GM19455 (cell line): ENCODE results near the gene WWTR1.

ENCODE experiments used
- ATAC-seq: cut with Tn5 transposase; IDR thresholded peaks from one replicate; pipeline ENCODE4 v1.9.1; 2021; ENCODE audit not compliant: unreplicated experiment

WWTR1 gene

DNA sequence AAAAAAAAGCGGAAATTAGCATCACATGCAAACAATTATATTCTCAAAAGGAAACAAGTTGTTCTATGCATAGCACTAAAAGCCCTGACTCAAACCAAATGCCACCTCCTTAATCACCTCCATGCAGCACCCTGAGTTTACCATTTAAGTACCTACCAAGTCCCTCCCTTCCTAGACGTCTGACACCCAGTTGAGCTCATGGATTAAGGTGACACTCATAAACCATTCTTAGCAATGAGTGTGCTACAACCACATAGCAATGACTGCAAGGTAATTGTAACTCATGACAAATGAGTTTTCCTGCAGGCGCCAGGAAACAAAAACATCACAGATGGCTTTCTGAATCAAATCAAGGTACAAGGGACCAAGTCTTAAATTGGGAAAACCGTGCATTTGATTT lies 32.0 kb downstream of the WWTR1 start:
- no peak for ATAC-seq

DNA sequence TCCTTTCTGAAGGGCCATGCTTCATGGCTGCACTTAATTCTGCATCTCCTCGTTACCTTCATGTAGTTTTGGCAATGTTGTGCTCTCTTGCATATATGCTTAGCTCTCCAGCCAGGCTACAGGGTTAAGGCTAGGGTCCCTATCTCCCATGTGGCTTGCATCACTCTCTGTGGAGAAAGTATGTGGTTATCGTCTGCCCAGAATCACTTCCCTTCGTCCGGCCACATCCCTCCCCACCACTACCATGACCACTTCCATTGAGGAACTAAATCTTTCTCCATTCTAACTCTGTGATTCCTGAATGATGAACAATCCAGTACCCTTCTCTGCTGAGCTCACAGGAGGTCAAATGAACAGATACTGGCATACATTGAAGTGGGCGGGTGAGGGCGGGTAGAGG lies 34.0 kb downstream of the WWTR1 start:
- no peak for ATAC-seq

DNA sequence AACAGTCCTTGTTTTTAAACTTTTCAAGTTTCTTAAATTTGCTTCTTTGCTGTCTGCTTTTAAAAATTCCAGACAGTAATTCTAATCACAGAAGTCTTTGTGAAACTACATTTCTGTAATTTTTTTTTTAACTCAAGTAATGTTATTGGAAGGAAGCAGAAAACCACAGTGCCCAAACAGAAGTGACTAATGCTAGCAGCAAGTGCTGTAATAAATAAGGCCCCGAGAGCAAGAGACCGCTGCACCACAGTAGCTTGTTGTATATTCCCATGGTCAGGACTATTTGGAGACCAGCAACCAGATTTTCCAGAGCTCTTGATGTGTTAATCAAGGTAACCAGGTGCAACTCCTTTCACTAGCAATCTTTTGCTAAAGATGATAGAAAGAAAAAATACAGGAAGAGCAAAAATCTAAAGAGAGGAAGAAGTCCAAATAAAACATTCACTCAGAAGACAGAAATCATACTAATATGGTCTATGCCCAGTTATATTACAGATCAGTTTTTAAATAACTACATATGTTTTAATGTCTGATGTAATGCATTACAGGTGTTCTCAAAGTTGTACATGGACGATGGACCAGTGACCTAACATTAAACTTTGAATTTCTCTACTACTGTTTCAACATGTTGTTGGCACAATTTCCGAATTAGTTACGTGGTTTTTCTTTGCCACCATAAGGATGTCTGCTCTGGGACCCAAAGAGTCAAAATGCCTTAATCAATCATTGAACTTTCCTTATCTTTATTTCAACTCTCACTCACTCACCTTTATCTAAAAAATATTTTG lies 36.4 kb downstream of the WWTR1 start:
- peak; percentile 70 for ATAC-seq

DNA sequence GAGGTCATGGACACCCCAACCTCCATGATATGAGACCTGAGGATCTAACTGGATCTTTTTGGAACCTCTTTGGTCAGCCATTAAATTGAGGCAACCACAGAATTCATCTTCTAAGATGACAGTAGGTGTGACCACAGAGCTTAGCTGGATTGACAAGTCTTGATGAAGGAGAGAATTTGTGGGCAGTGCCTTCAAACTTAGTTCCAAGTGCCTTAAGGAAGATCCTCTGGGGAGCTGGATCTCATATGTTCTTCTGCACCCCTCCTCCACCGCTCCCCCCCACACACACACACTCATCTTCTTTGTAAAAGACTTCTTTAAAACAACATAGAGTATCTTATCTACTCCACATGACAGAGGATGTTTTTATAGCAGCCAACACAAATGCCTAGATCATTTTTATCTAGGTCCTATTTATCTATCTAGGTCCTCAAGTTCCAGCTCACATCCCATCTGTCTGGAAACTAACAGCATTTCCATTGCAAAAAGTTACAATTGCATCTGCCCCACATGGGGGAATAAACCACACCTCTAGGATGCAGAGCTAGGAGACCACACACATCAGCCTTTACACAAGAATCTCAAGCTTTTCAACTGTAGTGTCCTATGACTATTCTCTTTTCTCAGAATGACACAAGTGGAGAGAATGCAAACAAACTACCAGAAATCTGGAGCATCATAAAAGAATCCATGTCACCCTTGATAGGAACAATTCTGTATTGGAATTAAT lies 37.4 kb downstream of the WWTR1 start:
- peak; percentile 62 for ATAC-seq

DNA sequence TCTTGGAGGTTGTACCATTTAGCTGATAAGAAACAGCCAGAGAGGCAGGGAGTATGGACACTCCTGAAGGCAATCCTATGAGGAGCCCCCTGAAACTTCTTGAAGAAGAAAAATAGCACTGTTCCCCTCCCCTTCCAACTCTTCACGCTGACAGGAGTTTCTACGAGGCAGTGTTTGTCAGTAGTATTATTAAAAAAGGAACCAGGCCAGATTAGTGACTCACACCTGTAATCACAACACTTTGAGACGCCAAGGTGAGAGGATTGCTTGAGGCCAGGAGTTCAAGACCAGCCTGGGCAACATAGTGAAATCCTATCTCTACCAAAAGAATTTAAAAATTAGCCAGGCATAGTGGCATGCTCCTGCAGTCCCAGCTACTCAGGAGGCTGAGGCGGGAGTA lies 38.7 kb downstream of the WWTR1 start:
- no peak for ATAC-seq

DNA sequence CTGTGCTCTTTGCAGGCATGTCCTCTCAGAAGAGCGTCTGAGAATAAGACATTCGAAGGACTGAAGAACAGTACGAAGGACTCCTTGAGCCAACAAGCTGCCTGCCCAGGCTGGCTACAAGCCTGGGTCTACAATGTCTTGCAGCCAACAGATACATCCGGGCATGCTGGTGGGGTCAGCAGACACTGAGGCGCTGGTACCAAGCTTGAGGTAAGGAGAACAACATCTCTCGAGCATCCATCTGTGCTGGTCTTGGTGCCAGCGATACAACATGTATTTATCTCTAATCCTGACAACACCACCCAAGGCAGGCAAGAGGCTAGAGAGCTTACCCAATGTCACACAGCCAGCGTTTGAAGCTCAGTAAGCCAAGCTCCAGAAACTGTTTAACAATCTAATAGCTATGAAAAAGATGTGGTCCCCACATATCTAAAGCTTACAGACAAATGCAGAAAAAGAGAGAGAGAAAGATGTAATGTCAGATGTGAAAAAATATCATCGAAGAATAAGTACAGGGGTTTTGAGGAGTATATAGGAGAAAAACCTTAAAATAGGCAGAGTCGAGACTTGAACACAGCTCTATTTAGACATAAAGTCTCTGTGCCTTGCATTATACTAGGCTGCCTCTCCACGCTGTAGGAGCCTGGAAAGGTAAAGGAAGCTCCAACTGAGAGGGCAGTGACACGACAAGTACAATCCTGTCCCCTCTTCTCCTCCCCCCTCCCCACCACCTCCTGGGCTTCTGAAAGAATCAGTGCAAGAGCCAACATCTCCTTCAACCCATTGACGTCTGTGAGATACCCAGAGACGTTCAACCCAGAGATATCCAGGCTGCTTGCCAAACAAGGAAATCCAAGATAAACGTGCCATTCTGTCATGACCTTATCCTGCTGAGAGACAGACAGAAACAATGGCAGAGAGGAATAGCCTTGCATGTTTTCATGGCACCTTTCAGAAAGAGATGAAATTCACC lies 39.4 kb downstream of the WWTR1 start:
- ATAC-seq, result no peak

DNA sequence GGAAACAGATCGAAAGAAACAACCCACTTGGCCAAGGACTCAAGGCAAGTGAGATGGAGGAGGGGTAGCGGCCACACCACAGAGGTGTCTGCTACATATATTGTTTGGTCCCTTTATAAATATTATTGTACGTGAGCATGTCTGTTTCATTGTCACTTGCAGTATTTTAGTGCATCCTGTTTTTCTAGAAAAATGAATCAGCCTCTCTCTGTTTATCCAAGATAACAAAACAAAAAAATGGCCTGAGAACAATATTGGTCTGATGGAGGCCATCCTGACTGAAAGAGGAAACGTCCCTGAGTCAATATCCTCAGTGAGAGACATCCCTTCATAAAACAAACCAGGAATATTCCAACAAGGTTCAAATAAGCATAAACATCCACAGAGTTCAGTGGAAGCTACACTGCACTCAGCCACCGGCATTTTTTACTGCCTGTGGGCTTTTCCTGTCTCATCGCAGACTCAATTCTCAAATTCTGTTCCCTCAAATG lies 42.0 kb downstream of the WWTR1 start:
- ATAC-seq, result no peak

DNA sequence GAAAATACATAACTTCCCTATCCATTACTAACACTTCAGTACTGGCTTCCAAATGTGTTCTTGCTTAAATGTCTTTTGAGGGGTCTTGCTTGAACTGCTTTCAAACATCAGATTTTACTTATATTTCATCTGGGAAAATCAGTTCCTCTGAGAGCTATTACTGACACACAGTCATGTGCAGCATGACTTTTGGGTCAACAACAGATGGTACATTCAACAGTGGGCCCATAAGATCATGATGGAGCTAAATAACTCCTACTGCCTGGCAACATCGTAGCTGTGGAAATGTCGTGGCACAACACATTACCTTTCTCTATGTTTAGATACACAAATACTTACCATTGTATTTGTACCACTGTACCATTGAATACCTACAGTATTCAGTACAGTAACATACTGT lies 43.8 kb downstream of the WWTR1 start:
- no peak for ATAC-seq

DNA sequence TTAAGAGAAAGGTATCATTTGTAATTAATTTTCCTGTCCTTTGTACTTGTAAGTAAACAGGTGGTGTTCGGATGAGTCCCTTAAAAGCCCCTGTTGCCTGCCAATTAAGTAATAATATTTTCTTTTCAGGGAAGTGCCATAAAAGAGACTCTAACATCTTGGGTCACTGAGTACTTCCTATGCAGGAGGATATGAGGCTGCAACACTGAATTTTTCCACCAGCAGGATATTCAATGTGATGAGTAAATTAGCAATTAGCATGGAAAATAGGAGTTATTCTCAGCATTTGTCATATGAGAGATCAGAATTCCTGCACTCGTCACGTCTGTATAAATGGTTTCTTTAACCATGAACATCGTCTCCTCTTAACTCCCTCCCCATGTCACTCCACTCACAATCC lies 45.4 kb downstream of the WWTR1 start:
- ATAC-seq, result no peak

DNA sequence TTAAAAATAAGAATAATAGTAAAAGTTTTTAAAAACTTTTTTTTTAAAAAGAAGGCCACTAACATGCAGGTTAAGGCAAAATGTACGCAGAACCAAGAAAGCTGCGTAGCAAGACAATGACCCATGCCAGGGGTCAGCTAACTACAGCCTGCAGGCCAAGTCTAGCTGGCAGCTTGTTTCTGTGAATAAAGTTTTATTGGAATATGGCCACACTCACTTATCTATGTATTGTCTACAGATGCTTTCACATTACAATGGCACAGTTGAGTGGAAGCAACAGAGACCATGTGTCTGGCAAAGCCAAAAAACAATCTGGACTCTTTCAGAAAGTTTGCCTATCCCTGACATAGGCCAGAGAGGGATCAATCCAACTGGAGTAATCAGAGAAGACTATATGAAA lies 46.7 kb downstream of the WWTR1 start:
- ATAC-seq, result no peak

DNA sequence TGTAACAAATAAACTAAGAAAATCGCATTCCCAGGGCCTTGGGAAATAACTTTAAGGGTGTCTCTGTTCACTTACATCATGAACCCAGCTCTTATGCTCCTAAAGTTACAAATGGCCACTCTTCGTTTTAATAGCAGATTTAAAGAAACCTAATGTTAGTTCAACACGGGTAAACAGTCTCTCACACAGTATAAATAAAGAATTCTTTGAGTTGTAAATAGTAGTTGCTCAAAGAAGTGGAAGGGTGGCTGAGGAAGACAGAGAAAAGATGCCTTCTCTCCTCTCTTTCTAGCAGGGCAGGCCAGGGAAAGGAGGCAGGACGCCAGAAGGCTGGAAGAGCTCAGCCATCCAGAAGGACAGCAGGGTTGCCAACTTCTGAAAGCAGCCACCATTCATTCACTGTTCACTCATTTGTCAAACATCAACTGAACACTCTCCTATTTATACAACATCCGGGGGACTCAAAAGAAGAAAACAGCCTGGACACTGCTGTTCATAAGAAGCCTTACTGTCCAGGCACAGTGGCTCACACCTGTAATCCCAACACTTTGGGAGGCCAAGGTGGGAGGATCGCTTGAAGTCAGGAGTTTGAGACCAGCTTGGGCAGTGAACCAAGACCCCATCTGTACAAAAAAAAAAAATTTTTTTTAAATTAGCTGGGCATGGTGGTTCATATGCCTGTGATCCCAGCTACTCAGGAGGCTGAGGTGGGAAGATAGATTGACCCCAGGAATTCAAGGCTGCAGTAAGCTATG lies 47.3 kb downstream of the WWTR1 start:
- ATAC-seq, result no peak

DNA sequence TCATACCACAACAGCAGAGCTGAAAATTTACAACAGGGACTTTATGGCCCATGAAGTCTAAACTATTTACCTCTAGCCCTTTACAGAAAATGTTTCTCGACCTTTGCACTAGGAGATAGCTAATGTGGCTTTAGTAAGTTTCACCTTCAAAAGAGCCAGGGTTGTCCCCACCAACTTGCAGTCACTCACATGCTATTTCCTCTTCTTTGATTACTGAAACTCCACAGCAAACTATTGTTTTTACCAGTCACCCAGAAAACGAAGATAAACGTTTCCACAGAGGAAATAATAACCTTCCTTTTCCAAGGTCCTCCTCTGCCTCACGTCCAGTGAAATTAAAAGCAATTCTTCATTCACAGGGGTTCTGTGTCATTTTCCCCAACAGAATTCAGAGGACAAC lies 48.2 kb downstream of the WWTR1 start:
- ATAC-seq, result peak; percentile 95

DNA sequence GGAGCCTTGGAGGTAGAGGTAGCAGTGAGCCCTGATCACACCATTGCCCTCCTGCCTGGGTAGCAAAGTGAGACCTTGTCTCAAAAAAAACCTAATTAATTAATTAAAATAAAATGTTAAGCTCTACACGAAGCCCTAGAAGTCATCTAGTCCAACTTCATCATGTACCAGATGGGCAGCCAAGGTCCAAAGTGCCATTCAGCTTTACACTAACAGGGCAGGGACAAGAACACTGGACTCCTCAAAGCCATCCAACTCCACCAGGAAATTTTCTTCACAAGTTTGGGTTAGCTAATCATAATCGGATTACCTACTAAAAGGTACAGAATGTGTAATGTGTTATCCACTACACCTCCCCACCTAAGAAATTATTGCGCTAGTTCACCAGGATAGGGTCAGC lies 48.8 kb downstream of the WWTR1 start:
- ATAC-seq, result no peak

DNA sequence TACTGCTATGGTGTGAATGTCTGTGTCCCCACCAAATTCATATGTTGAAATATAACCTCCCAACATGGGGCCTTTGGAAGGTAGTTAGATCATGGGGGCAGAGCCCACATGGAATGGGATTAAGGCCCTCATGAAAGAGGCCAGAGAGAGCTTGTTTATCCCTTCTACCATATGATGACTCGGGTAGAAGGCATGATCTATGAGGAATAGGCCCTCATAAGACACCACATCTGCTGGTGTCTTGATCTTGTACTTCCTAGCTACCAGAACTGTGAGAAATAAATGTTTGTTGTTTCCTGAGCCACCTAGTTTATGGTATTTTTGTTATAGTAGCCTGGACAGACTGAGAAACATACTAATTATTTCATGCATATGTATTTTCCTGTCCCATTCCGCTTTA lies 51.9 kb downstream of the WWTR1 start:
- ATAC-seq, result no peak

DNA sequence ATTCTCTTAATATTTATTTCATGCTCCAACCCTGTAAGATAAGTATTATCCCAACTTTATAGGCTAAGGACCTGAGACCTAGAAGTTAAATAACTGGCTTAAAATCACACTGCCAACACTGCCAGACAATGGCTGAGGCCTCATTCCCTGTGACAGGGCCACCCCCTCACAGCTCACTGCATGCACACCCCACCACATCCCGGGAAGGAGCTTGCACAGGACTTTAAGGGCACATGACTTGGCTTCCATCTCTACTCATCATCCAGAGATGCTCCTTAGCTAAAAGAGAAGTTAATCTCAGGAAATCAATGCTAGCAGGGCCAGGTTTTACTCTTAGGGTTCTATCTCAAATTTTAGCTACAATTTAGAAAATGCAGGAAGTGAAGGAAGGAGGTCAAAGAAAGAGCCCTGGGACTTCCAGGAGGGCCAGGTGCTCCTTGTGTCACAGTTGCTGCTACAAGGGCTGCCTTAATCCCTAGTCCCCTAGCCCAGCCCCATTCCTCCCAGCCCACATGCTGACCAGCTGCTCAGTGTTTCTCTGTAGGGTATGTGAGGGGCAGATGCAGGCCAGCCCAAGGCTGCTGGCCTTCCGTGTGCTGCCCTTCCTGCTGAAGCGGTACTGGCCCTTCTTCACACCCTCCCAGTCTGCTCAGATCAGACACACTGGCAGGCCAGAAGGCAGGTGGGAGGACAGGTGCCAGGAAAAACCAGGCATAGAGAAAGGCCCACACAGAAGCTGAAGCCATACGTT lies 53.5 kb downstream of the WWTR1 start:
- ATAC-seq, result no peak

DNA sequence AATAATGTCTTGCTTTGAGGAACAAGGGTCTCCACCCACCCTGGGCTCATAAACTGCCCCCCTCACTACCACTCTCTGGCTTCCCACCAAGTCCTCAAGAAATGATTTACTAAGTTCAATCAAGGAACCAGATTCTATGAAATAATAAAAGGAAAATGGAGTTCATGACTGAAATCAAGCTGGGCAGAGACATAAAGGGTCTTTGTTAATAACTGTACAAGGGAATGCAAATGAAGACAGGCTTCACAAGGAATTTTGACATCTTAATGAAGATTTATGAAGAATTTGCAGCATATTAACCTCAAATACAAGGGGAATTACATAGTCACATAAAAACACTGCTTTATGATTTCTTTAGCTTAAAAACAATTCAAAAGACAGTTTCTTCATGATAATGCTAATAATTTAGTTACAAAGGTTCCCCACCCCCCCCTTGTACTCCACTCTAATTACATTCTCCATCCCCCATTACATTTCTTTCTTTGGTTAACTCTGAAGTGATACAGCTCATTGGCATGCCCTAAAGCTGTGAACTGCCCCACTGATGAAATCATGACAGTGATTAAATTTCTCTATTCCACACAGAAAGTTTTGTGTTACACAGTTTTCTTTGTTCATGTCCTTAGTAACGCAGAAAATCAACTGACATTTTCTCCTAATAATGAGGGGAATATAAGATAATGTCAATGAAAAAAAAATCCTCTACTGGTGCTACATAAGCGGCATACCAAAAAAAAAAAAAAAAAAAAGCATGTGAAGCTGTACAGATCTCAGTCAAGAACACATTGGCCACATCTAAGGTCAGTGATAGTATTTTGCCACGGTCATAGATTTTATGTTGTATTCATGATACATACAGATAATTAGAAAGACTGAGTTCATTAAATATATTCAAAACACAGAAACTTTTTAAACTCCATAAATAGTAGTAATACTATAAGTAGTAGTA lies 54.4 kb downstream of the WWTR1 start:
- no peak for ATAC-seq

DNA sequence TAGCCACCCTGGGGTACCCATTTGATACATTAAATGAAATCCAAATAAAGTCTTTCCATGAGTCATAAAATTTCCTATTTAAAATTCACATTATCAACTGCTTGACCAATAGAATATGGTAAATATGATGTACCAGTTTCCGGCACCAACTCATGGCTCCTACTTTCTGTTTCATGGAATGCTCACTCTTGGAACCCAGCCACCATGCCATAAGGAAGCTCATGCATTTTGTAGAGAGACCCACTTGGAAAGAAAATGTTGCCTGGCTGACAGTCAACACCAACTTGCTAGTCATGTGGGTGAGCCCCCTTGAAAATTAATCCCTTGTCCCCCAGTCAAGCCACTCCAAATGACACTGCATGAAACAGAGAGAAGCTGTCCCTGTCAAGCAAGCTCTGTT lies 57.2 kb downstream of the WWTR1 start:
- ATAC-seq, result no peak

DNA sequence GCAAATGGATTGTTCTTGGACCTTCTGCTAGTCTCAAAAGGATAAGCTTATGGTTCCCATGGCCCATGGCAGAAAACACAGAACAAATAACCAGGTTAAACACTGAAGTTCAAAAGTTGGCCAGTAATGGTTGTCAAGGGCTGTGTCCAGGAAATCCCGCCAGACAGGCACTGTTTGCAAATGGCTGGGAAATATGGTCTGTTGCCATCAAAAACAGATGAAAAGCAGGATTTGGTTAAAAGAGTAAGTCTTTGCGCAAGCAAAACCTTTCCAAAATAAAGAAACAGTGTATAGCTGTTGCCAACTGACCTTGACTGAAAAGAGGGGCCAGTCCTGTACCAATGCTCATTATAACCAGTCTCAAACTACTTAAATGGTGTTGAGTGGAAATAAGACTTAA lies 58.6 kb downstream of the WWTR1 start:
- ATAC-seq, result no peak
